Esophagus squamous epithelium (tissue), 4 donors: ENCODE measurements around the gene FBXO10.

Experiments
- CTCF ChIP-seq, 6 experiments: fragments of 450-650 bp in 4 of 6; fragments of 200-600 bp in 2 of 6; sonication (generic) in 2 of 6; IDR thresholded peaks; one replicate each; pipeline ENCODE4 v1.5.1; 2016 to 2019; ENCODE audit warnings: antibody characterized with exemption in 6 of 6, mild to moderate bottlenecking in 4 of 6, moderate library complexity in 4 of 6
- POLR2A ChIP-seq, 4 donors: fragments of 450-650 bp; IDR thresholded peaks; one replicate each; pipeline ENCODE4 v1.6.1; 2017; ENCODE audit warnings: antibody characterized with exemption in 4 of 4, mild to moderate bottlenecking in 4 of 4, moderate library complexity in 3 of 4

- TF ChIP-seq CTCF (IDR thresholded peaks at IDR 0.05): no peak
- TF ChIP-seq POLR2A (IDR thresholded peaks at IDR 0.05): no peak
Measured at GRCh38 chr9:37503736-37504135, 72.4 kb downstream of the FBXO10 start.
